HAP-1 (cell line): ENCODE data around the gene DUOXA1.
"Not testable (repeated sequence)": the region's sequence is repeated elsewhere in the genome, so short reads cannot be mapped to it uniquely, and the experiment has no call there.

Experiments used
- DNase-seq, 2 experiments: peaks; one replicate each; pipeline ENCODE4 v3.0.0-alpha.2; 2016 to 2020; ENCODE audit warnings: low spot score in 2 of 2
- H3K27me3 ChIP-seq: fragments of 250-450 bp; sonication (Bioruptor Pico); 2 replicates; pipeline ENCODE4 v1.5.1; 2020; ENCODE audit warnings: low read depth, mild to moderate bottlenecking, moderate library complexity
- H3K36me3 ChIP-seq: fragments of 250-450 bp; sonication (Bioruptor Pico); replicated peaks from 2 replicates; pipeline ENCODE4 v1.5.1; 2020; ENCODE audit warnings: mild to moderate bottlenecking
- H3K4me1 ChIP-seq: fragments of 250-450 bp; sonication (Bioruptor Pico); 2 replicates; pipeline ENCODE4 v1.5.1; 2020; ENCODE audit warnings: mild to moderate bottlenecking
- H3K4me3 ChIP-seq: fragments of 250-450 bp; sonication (Bioruptor Pico); 2 replicates; pipeline ENCODE4 v1.5.1; 2020; ENCODE audit warnings: mild to moderate bottlenecking, moderate library complexity
- H3K9me3 ChIP-seq: fragments of 250-450 bp; sonication (Bioruptor Pico); 2 replicates; pipeline ENCODE4 v1.5.1; 2020; ENCODE audit warnings: mild to moderate bottlenecking, moderate library complexity
- in situ Hi-C: fragments of 300-500 bp; cut with MboI; formaldehyde crosslinking; loops from 3 replicates; pipeline ENCODE4 v1.14.3; 2020; ENCODE audit warnings: low sequenced_read_pairs, inconsistent platforms, mixed read lengths

Gene DUOXA1

GRCh38 chr15:45075440-45076320 is 54.0 kb downstream of the DUOXA1 start:
- H3K4me3 ChIP-seq, H3K4me1 ChIP-seq, H3K9me3 ChIP-seq, H3K27me3 ChIP-seq, DNase-seq, H3K36me3 ChIP-seq, in situ Hi-C loops: not testable (repeated sequence)

- H3K4me3 ChIP-seq, DNase-seq, H3K9me3 ChIP-seq, H3K27me3 ChIP-seq, in situ Hi-C loops, H3K4me1 ChIP-seq, H3K36me3 ChIP-seq: not testable (repeated sequence)
Observed at GRCh38 chr15:45073602-45074001, 56.1 kb downstream of the DUOXA1 start.

- H3K4me3 ChIP-seq, H3K36me3 ChIP-seq, H3K27me3 ChIP-seq, H3K4me1 ChIP-seq, DNase-seq, H3K9me3 ChIP-seq, in situ Hi-C loops: not testable (repeated sequence)
Observed at GRCh38 chr15:45069942-45070360, 59.7 kb downstream of the DUOXA1 start.
